K562 (cell line): Measurements from ENCODE around the gene ARAP1. TPM values are rescaled to one million over a fixed set of nuclear protein-coding genes. Genes with fewer than 3 reads are reported as not detected.

Source experiments
- CBX1 ChIP-seq: sonication (generic); IDR thresholded peaks from 2 replicates; pipeline ENCODE4 v1.6.1; 2016; ENCODE audit warnings: antibody characterized with exemption, low read depth, mild to moderate bottlenecking
- CCNT2 ChIP-seq: IDR thresholded peaks from 2 replicates; pipeline ENCODE4 v1.6.1; 2011; ENCODE audit warnings: borderline replicate concordance, low read depth, mild to moderate bottlenecking, moderate library complexity, mixed read lengths, low read length; ENCODE audit not compliant: insufficient read length; ENCODE audit errors: extremely low read depth
- CHD4 ChIP-seq: fragments of 200-600 bp; sonication (generic); IDR thresholded peaks from 3 replicates; pipeline ENCODE4 v1.6.1; 2012; ENCODE audit warnings: low read depth, mild to moderate bottlenecking, mixed read lengths, low read length, inconsistent platforms; ENCODE audit not compliant: insufficient read depth, insufficient replicate concordance, poor library complexity, severe bottlenecking
- CREB5 ChIP-seq: fragments of 250-450 bp; sonication (Bioruptor Pico); IDR thresholded peaks from 2 replicates; pipeline ENCODE4 v1.5.0; 2020; ENCODE audit warnings: mild to moderate bottlenecking
- HLTF ChIP-seq: fragments of 450-650 bp; IDR thresholded peaks from 2 replicates; pipeline ENCODE4 v1.6.1; 2016
- ILF3 ChIP-seq: fragments of 450-650 bp; IDR thresholded peaks from 2 replicates; pipeline ENCODE4 v1.6.1; 2018; ENCODE audit warnings: antibody characterized with exemption, mild to moderate bottlenecking, moderate library complexity, borderline replicate concordance
- NFATC3 ChIP-seq: fragments of 450-650 bp; IDR thresholded peaks from 2 replicates; pipeline ENCODE4 v1.6.1; 2017; ENCODE audit warnings: mild to moderate bottlenecking
- NFE2L1 ChIP-seq: fragments of 450-650 bp; IDR thresholded peaks from 2 replicates; pipeline ENCODE4 v1.6.1; 2016; ENCODE audit warnings: missing genetic modification characterization, low read depth, mild to moderate bottlenecking, missing compliant biosample characterization, moderate library complexity, borderline replicate concordance
- OTX1 ChIP-seq: fragments of 450-650 bp; formaldehyde crosslinking; IDR thresholded peaks from 2 replicates; pipeline ENCODE4 v1.4.0; 2022; ENCODE audit warnings: mild to moderate bottlenecking
- PCBP1 ChIP-seq: fragments of 200-400 bp; formaldehyde crosslinking; IDR thresholded peaks from 2 replicates; pipeline ENCODE4 v1.6.1; 2018; ENCODE audit warnings: mild to moderate bottlenecking, low read depth, low read length; ENCODE audit not compliant: poor library complexity, severe bottlenecking
- RNF219 ChIP-seq: fragments of 250-450 bp; sonication (Bioruptor Pico); IDR thresholded peaks from 2 replicates; pipeline ENCODE4 v1.5.0; 2022; ENCODE audit warnings: mild to moderate bottlenecking
- TCF3 ChIP-seq: sonication (generic); formaldehyde crosslinking; IDR thresholded peaks from 2 replicates; pipeline ENCODE4 v1.4.0; 2020; ENCODE audit warnings: mild to moderate bottlenecking, missing genetic modification reagents
- TRIM24 ChIP-seq, 2 experiments: fragments of 450-650 bp; IDR thresholded peaks; 2 replicates each; pipeline ENCODE4 v1.6.1; 2016
- U2AF1 ChIP-seq: fragments of 200-400 bp; formaldehyde crosslinking; optimal IDR thresholded peaks from 2 replicates; pipeline ENCODE3; 2017; ENCODE audit warnings: mild to moderate bottlenecking, low read depth, low read length, moderate library complexity
- XRCC3 ChIP-seq: fragments of 450-650 bp; IDR thresholded peaks from 2 replicates; pipeline ENCODE4 v1.6.1; 2017; ENCODE audit warnings: mild to moderate bottlenecking, moderate library complexity
- YY1 ChIP-seq, 3 experiments: IDR thresholded peaks; 2 replicates each; pipeline ENCODE4 v1.6.1; 2011; ENCODE audit warnings: low read length in 2 of 3, mild to moderate bottlenecking in 2 of 3, moderate library complexity in 2 of 3, borderline replicate concordance in 1 of 3, control low read depth in 1 of 3, low read depth in 1 of 3; ENCODE audit not compliant: insufficient read depth in 3 of 3, insufficient replicate concordance in 2 of 3, control insufficient read depth in 1 of 3, insufficient read length in 1 of 3; ENCODE audit errors: extremely low read depth in 1 of 3
- ZBTB1 ChIP-seq: sonication (generic); formaldehyde crosslinking; IDR thresholded peaks from 2 replicates; pipeline ENCODE4 v1.8.1; 2023; ENCODE audit warnings: missing genetic modification reagents, low read depth, mild to moderate bottlenecking, borderline replicate concordance
- ZKSCAN3 ChIP-seq: fragments of 250-450 bp; sonication (Bioruptor Pico); IDR thresholded peaks from 2 replicates; pipeline ENCODE4 v1.4.0; 2020
- ZMIZ1 ChIP-seq, 2 experiments: fragments of 150-350 bp in 1 of 2; IDR thresholded peaks; 2 replicates each; pipeline ENCODE4 v1.6.1; 2012 to 2016; ENCODE audit warnings: low read depth in 2 of 2, low read length in 2 of 2, mild to moderate bottlenecking in 1 of 2, moderate library complexity in 1 of 2
- ZNF121 ChIP-seq: sonication (generic); formaldehyde crosslinking; conservative IDR thresholded peaks from 2 replicates; pipeline ENCODE4 v1.8.0; 2022; ENCODE audit warnings: missing genetic modification reagents
- ZNF583 ChIP-seq: fragments of 250-450 bp; sonication (Bioruptor Pico); IDR thresholded peaks from 2 replicates; pipeline ENCODE4 v1.4.0; 2020
- polyA plus RNA-seq, 8 experiments: library from polyadenylated mRNA; depleted of rRNA in 4 of 8; stranded (reverse) in 5 of 8; unstranded in 3 of 8; fragments of >200 nt; fragmentation: Nextera tagmentation in 2 of 8; fragmentation: Illumina TruSeq in 1 of 8; extraction: Ambion mirVana in 2 of 8; extraction: Trizol in 1 of 8; gene quantifications; 2 replicates each; pipeline versions ENCODE4 v1.2.1 to v1.2.3, GENCODE V29; 2011 to 2014; ENCODE audit warnings: inconsistent platforms in 1 of 8, missing spikeins in 1 of 8
- total RNA-seq, 7 experiments: library from RNA; depleted of rRNA in 6 of 7; stranded (reverse); fragments of >200 nt in 6 of 7; fragmentation: Illumina TruSeq in 2 of 7; extraction: Trizol in 2 of 7; gene quantifications; 2 replicates each; pipeline versions ENCODE4 v1.2.1 to v1.2.3, GENCODE V29; 2011 to 2021; ENCODE audit warnings: low replicate concordance in 1 of 7

Gene ARAP1
- total and polyA plus RNA-seq, 9 of the 15 experiments (the other 6 are each of a cell fraction or from before 2014, with no cell fraction given): 0.23 to 67.0 (median 24.6) TPM

GRCh38 chr11:72735495-72736027, 16.6 kb downstream of the ARAP1 start (continued):
- no peak for TF ChIP-seq NFE2L1
- TF ChIP-seq PCBP1: no peak
- TF ChIP-seq YY1 (IDR thresholded peaks at IDR 0.05; ENCODE audit: borderline replicate concordance in 1 of 3, control insufficient read depth in 1 of 3, extremely low read depth in 1 of 3, insufficient read depth in 3 of 3, insufficient read length in 1 of 3, insufficient replicate concordance in 2 of 3, low read depth in 1 of 3, low read length in 2 of 3): peak in 1 of 3 experiments; percentile 66
- TF ChIP-seq U2AF1: no peak
- no peak for TF ChIP-seq OTX1 (CRISPR knock-in tag)
- TF ChIP-seq ZNF121: peak; percentile 49
- no peak for TF ChIP-seq CHD4
- TF ChIP-seq ZKSCAN3 (CRISPR knock-in tag): no peak
- TF ChIP-seq XRCC3: no peak
- TF ChIP-seq ILF3: no peak
- TF ChIP-seq TCF3 (CRISPR knock-in tag): peak; percentile 24; the same call in 1 of the 2 replicates
- no peak for TF ChIP-seq ZNF583 (CRISPR knock-in tag)
- TF ChIP-seq ZMIZ1 (IDR thresholded peaks at IDR 0.05; ENCODE audit: low read depth in 2 of 2, low read length in 2 of 2): no peak
- no peak for TF ChIP-seq TRIM24 (IDR thresholded peaks at IDR 0.05)
- TF ChIP-seq RNF219 (CRISPR knock-in tag): no peak
- TF ChIP-seq CCNT2: no peak
- no peak for TF ChIP-seq ZBTB1
- no peak for TF ChIP-seq NFATC3
- no peak for TF ChIP-seq CREB5 (CRISPR knock-in tag)
- TF ChIP-seq HLTF: no peak
- TF ChIP-seq CBX1: no peak
